Measurements from ENCODE around the gene SPDYE5.
"Not testable (repeated sequence)": the region's sequence is repeated elsewhere in the genome, so short reads cannot be mapped to it uniquely, and the experiment has no call there.

- TF ChIP-seq, protein P1, sequence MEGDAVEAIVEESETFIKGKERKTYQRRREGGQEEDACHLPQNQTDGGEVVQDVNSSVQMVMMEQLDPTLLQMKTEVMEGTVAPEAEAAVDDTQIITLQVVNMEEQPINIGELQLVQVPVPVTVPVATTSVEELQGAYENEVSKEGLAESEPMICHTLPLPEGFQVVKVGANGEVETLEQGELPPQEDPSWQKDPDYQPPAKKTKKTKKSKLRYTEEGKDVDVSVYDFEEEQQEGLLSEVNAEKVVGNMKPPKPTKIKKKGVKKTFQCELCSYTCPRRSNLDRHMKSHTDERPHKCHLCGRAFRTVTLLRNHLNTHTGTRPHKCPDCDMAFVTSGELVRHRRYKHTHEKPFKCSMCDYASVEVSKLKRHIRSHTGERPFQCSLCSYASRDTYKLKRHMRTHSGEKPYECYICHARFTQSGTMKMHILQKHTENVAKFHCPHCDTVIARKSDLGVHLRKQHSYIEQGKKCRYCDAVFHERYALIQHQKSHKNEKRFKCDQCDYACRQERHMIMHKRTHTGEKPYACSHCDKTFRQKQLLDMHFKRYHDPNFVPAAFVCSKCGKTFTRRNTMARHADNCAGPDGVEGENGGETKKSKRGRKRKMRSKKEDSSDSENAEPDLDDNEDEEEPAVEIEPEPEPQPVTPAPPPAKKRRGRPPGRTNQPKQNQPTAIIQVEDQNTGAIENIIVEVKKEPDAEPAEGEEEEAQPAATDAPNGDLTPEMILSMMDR (optimal IDR thresholded peaks at IDR 0.05 in 1 of 3, IDR thresholded peaks at IDR 0.05 in 1 of 3, conservative IDR thresholded peaks at IDR 0.05 in 1 of 3; ENCODE audit: extremely low read depth in 1 of 3, insufficient read depth in 2 of 3, low read length in 3 of 3) = not testable (repeated sequence)
- TF ChIP-seq EZH2 (IDR thresholded peaks at IDR 0.05; ENCODE audit: low read length) = not testable (repeated sequence)
Observed at GRCh38 chr7:75521727-75522126, 29.6 kb downstream of the SPDYE5 start.
